ENCODE measurements around the gene OR9A4.
"Not testable (repeated sequence)": the region's sequence is repeated elsewhere in the genome, so short reads cannot be mapped to it uniquely, and the experiment has no call there.

The OR9A4 gene, protein sequence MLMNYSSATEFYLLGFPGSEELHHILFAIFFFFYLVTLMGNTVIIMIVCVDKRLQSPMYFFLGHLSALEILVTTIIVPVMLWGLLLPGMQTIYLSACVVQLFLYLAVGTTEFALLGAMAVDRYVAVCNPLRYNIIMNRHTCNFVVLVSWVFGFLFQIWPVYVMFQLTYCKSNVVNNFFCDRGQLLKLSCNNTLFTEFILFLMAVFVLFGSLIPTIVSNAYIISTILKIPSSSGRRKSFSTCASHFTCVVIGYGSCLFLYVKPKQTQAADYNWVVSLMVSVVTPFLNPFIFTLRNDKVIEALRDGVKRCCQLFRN

DNA sequence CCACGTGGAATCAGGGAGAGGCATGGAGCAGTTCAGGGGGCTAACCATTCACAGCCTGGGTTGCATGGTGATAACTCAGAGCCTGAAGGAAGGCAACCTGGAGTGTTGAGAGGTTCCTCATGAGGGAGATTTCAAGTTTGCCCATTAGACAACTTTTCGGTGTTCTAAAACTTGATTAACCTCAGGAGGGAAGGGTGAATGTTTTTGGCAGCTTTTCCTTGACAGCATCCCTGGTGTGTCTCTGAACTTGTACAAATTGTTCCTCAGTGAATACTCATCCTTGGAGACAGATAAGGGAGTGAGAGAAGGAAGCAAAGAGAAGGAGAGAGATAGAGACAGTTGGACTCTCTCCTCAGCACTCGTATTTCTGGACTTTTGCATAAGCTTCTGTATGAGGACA is at the start of gene OR9A4:
OR9A4 (plus strand) TSS at position 301 of the 400 bp plus-strand sequence. CDS start 2,477 bp downstream, outside the sequence.
- no peak for DNase-seq (ENCODE audit: low read depth)

DNA sequence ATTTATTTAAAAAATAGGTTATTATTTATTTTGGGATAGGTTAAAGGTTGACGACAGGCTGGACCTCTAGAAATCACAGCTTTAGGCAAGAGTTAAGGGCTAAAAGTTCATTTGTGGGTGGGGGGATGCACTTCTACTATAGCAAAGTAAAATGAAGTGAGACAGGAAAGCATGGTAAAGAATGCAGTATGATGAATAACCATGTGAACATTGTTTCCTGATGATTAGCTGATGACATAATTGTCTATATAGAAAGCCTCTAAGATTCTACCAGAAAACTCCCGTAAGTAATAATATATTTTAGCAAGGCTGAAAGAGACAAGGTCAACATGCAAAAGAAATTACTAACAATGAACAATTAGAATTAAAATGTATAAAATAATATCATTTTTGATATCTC is 49.2 kb upstream of the OR9A4 start:
- no peak for DNase-seq (ENCODE audit: low read depth)

DNA sequence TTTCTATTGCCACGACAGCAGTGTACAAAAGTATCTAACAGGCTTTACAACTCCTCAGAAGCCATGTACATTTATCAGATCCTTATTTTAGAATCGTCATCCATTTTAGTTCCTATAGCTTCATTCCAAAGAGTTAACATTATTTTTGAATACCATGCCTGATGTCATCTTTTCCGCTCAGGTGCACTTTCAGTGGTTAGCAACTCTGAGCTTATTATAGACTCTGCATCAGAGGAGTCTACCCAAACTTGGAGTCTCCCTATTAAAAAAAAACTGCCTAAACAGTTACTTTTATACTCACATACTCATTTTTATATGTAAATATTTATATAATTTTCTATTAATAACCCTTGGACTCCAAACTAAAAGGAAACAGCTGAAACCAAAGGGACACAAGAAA is 43.3 kb upstream of the OR9A4 start:
- no peak for DNase-seq (ENCODE audit: low read depth)

DNA sequence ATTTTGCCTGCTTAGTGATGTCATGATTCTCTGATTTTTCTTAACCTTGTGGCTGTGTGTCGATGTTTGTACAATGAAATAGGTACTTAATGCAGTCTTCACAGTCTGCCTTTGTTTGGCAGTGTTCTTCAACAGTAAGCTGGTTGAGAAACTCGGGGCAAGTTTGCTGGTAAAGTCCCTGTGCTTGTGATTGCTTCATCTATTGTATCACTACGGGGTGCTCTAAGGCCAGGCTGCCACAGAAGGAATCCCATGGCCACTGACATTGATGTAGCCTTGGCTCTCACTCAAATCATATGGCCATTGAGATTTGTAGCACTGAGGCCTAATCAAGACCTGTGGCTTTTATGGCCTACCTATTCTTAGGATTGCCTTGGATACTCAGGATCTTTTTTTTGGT is 41.4 kb upstream of the OR9A4 start:
- DNase-seq (ENCODE audit: low read depth) = no peak

DNA sequence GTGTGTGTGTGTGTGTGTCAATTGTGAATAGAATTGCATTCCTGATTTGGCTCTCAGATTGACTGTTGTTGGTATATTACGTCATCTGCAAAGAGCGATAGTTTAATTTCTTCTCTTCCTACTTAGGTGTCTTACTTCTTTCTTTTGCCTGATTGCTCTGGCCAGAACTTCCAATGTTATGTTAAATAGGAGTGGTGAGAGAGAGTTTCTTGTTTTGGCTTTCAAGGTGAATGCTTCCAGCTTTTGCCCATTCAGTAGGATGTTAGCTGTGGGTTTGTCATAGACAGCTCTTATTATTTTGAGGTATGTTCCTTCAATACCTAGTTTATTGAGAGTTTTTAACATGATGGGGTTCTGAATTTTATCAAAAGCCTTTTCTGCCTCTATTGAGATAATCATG is 40.7 kb upstream of the OR9A4 start:
- DNase-seq (ENCODE audit: low read depth) = no peak

DNA sequence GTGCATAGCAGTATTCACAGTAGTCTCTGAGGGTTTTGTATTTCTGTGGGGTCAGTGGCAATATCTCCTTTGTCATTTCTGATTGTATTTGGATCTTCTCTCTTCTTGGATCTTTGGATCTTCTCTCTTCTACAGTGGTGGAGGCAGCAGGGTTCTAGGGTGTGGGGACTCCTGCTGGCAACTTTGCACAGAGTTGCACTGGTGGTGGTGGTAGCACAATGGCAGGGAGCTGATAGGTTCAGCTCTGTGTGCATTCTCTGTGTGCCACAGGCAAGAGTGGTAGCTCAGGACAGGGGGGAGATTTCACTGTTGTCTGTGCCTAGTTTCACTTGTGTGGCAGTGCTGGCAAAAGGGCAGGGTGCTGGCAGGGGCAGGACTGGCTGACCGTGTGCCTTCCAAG is 39.8 kb upstream of the OR9A4 start:
- no peak for DNase-seq (ENCODE audit: low read depth)

DNA sequence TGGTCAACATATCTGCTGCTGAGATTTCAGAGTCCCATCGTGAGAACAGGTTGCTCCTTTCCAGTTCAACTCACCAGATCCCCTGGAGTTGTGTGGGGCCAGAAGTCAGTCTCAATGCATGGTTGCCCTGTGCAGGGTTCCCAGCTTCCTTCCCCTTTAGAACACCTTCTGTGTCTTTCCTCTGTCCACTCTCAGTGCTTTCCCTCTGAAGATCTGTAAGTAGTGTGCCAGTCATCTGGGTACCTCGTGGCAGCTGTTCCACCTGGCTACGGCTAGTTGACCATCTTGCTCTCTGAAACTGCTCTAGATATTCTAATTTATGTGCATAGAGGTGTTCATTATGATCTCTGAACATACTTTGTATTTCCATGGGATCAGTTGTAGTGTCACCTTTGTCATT is 38.8 kb upstream of the OR9A4 start:
- DNase-seq (ENCODE audit: low read depth) = no peak

DNA sequence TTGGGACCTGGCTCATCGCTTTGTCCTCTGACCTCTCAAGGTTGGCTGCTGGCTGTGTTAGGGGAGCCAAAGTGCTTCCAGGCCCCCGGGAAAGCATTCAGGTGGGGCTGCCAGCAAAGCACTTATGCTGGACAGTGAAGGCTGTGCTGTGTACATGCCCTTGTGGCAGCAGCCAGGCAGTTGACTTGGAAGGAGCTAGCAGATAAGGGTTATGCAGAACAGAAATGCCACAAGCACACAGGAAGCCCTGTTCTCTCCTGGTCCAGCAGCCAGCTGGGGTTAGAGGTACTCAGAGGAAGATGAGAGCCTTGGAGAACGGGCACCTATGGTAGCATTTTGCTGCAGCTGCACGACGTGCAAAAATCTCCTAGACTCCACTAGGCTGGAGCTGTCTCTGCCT is 35.2 kb upstream of the OR9A4 start:
- DNase-seq (ENCODE audit: low read depth) = no peak

DNA sequence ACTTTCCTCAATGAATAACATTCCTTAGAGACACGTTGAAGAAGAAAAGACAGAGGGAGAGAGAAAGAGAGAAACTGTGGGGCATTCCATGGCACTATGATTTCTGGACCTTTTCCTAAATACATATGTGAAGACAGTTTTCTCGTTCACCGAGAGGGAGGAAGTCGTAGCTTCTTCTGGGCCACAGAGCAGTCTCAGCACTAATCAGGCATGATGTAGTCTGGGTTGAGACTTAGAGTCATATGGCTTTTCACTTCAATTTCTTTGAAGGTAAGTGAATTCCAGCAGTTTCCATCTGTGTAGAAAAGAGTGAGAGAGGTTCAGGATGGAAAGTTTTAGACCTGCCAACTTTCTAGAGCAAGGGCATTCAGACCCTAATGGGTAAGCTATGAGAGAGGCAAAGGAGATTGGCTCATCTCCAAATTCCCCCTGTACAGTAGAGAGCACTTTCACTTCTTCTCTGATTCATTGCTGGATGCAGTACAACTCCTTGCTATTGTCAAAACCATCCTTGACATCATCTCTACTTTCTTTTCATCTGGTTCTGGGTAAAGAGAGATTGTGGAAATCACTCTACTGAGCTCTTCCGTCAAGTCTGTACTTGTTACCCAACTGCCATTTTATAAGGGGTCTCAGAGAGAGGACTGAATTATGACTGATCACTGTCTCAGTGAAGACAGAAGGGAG is 31.5 kb upstream of the OR9A4 start:
- no peak for DNase-seq (ENCODE audit: low read depth)

DNA sequence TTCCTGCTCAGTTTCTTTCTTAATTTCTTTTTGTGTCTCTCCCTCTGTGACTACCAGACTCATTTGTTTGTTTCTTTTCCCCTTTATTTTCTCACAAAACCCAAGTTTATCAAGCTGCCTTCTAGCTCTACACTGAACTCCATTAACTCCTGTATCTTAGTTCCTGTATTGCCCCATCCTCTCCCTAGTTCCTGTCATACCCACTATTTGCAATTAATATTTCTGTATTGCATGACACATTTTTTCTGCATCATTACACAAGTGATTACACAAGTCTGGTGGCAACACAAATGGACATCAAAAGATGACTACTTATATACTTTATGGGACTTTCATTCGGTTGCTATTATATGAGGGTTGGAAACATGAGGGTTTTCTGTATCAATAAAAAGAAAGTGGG is 26.9 kb upstream of the OR9A4 start:
- no peak for DNase-seq (ENCODE audit: low read depth)

DNA sequence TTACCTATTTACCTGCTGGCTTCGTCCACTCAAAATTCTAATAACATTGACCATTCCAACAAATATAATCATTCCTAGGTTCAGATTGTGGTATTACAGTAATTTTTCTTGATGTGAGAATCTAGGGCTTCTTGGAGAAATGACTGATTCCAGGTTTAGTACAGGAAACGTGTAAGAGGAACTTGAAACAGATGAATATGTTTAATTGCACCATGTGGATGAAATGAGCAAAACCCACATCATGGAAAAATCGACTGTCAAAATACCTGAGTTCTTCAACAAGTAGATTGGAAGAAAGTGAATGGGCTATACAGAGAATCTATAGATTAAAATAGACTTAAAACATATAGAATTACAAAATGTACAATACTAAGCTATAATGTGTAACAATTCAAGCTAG is 24.9 kb upstream of the OR9A4 start:
- no peak for DNase-seq (ENCODE audit: low read depth)

DNA sequence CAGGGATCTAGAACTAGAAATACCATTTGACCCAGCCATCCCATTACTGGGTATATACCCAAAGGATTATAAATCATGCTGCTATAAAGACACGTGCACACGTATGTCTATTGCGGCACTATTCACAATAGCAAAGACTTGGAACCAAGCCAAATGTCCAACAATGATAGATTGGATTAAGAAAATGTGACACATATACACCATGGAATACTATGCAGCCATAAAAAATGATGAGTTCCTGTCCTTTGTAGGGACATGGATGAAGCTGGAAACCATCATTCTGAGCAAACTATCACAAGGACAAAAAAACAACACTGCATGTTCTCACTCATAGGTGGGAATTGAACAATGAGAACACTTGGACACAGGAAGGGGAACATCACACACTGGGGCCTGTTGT is 16.8 kb upstream of the OR9A4 start:
- DNase-seq (ENCODE audit: low read depth) = not testable (repeated sequence)

DNA sequence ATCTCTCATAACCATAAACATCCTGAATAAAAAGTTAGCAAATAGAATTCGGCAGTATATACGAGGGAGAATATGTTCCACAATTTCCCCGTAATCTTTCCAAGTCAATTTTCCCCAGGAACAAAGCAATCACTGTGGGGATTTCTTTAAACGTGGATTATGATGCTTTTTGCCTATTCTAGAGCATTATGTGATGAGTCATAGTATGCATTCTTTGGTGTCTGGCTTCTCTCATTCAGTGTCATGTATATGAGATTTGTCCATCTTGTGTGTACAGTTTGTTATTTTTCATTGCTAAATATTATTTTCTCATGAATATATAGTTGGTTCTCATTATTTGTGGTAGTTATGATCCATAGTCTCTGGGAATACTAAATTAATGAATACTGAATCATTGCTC is 9.9 kb upstream of the OR9A4 start:
- no peak for DNase-seq (ENCODE audit: low read depth)

DNA sequence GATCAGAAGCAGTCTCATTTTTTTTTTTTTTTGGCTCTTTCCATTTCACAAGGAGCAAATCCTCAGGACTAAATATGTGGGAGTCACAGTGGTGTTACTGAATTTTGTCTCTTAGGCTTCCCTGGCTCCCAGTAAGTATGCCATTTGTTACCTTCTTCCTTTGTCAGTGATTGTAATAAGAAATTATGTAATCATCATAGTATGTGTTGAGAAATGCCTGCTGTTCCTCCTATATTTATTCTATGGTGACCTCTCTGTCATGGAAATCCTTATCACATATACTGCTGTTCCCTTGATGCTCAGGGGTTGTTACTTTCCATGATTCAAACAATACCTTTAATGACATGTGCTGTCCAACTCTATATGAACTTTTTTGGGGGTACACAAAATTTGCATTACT is 4.8 kb upstream of the OR9A4 start:
- DNase-seq (ENCODE audit: low read depth) = no peak

DNA sequence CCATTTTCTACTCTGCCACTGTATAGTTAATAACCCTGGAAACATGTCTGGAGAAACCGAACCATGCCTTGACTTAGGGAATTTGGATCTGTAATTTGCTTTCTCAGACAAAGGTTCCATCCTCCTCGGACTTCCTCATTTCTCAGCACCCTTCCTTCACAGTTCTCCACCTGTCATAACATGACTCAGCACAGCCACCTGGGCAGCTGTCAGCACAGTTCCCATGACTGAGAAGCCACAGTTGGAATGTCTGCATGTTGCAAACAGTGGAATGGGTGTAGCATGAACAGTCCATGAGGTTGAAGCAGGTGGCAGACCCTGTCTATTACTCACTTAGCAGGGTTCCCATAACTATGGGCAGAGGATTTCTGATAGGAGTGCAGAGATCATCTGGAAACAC is 634 bp upstream of the OR9A4 start:
- no peak for DNase-seq (ENCODE audit: low read depth)

DNA sequence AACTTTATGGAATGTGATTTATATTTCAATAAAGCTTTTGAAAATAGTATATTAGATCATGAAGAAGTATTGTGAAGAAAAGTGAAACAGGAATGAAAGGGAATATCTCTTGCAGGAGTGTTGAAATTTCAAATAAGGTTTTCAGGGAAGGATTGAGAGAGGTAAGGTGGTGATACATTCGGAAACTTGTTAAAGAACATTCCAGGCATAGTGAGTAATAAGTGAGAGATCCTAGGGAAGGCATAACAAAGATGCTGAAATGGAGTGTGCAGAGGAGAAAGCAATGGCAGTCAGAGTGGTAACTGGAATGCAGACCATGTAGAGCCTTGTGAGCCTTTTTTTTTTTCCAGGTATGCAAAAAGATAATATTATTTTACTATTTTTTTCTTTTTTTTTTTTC is 4.1 kb downstream of the OR9A4 start:
- DNase-seq (ENCODE audit: low read depth) = no peak

DNA sequence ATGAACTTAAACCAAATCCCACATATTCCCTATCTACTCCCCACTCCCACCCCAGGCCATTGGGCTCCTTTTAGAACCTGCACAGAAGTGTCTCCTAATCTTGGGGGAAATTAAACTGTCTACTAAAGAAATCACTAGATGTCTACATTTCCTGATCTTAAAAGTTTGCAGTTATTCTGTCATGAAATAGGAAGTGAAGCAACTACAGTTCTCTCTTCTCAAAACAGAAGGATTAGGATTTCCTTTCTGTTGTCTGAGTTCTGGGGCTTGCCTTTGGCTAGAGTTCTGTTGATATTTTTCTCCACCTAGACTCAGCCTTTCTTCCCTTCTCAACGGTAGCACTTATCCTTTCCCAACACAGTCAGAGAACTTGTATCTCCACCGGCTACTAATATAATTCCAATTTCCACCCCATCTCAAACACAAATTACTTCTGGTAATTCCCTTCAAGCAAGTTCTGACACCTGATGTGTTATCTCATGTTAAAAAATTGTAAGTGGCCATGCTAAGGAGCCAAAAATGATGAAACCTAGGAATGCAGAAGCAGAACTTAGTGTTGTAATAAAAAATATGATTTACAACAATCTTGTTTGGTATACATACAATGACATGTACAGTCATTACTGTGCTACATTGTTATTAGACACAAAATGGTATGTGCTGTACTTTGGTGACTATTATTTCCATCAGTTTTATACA is 12.1 kb downstream of the OR9A4 start:
- DNase-seq (ENCODE audit: low read depth) = no peak

DNA sequence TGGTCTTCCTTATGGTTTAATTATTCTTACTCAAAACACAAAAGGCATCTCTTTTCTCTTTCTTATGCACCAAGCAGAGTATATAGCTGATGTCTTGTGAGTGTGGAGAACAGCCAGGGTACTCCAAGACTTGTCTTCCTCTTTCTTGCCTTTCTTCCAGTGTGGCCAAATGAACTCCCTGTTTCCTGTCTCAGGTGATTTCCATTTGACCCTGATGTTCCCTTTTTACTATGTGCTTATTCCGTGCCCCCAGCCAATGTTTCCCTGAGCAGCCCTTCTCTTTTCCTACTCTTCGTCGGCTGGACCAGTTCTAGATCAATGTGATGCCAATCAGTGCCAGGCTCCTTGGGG is 12.6 kb downstream of the OR9A4 start:
- DNase-seq (ENCODE audit: low read depth) = no peak

DNA sequence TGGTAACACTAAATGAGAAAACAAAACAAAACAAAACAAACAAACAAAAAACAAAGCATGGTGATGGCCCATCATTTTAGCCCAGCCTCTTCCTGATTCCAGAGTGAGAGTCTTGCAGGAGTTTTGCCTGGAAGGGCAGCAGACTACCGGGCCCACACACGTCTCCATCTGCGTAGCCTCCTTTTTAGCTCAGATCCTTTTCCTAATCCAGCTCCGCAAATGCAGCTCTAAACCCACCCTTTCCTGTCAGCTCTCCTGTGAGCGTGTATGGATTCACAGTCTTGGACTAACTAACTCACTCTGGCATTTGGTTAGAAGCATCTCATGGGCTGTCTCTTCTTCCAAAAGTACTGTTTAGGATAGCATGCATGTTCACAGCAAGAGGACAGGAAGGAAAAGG is 14.0 kb downstream of the OR9A4 start:
- no peak for DNase-seq (ENCODE audit: low read depth)

DNA sequence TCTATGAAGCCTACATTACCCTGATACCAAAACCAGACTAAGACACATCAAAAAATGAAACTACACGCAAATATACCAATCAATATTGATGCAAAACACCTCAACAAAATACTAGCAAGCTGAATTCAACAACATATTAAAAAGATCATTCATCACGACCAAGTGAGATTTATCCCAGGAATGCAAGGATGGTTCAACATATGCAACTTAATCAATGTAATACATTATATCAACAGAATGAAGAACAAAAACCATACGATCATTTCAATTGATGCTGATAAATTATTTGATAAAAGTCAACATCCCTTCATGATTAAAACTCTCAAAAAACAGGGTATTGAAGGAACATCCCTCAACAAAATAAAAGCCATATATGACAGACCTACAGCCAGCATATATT is 24.9 kb downstream of the OR9A4 start:
- DNase-seq (ENCODE audit: low read depth) = no peak

DNA sequence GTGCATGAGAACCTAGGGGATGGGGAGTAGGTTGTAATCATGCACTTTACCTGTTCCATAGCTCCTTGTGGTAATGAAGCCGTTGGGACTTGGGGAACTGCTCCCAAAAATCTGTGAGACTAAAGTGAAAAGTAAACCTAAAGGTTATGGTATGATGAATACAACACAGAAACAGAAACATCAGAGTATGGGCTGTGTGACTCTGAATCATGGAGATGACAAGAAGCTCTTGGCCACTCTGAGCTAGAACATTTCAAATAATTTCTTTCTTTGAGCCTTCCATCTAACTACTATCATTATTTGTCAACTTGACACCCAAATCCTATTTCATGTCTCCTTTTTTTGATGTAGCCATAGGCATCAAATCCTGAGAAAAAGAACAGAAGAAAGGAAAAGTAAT is 27.6 kb downstream of the OR9A4 start:
- DNase-seq (ENCODE audit: low read depth) = no peak

DNA sequence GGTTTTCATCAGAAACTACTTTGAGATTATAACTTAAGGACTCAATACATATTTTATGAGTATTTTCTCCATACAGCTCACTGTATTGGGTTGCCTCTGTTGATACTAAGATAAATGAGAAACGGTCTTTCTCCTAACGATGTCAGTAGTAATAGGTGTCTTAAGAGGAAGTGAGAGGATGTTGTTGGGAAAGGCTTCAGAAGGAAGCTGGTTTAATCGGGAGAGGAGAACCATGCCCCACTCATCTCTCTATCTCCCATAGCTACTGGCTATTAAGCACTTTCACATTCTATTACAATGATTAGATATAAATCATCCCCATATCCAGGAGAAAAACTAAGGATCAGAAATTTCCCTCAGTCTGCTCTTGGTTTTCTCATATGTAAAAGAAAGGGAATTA is 28.6 kb downstream of the OR9A4 start:
- DNase-seq (ENCODE audit: low read depth) = no peak

DNA sequence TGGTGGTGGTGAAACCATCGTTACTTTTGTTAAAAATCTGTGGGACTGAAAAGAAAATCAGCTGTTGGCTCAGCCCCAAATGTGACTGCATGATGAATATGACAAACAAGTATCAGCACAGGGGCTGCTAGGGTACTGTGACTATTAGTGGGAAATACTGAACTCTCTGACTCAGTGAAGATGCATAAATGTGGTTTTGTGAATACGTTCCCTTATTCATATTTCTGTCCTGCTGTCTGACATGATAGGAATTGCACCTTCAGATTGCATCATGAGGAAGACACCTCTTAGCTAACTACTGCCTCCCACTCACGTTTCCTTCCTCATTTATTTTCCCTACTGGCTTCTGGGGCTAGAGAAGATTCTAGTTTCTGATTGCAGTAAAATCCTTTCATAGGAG is 29.2 kb downstream of the OR9A4 start:
- no peak for DNase-seq (ENCODE audit: low read depth)

DNA sequence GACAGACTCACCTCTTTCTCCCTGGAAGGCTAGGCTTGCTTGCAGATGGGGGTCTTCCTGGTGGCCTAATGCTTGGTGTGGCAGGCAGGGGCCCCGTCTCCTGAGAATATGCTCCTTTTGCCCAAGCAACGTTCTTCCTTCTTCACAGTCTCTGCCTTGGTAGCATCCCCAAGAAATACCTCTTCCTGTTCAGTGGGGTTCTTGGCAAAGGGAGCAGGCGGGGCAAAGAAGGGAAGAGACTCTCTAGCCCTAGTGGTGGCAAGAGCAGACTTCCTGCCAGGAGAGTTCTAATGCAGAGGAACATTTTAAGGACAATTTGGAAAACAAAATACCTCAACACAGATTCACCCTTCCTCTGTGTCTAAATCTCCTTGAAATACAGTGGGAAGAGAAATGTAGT is 30.6 kb downstream of the OR9A4 start, which contains the start of gene CLEC5A:
CLEC5A (minus strand) TSS at position 179 of the 400 bp plus-strand sequence. CDS start 682 bp downstream, outside the sequence.
- DNase-seq (ENCODE audit: low read depth) = no peak

Measured in stimulated activated CD8-positive, alpha-beta memory T cell treated with anti-CD3 and anti-CD28 coated beads, Interleukin-15, amount 100 ng/mL, for 24 hours (primary cell).